HG02852 (cell line): ENCODE results near the gene ABCC6.
"Not testable (repeated sequence)": the region's sequence is repeated elsewhere in the genome, so short reads cannot be mapped to it uniquely, and the experiment has no call there.

Experiments
- ATAC-seq: cut with Tn5 transposase; IDR thresholded peaks from one replicate; pipeline ENCODE4 v1.9.1; 2021; ENCODE audit warnings: mild to moderate bottlenecking, moderate library complexity; ENCODE audit not compliant: unreplicated experiment

ABCC6 gene

GRCh38 chr16:16222850-16223661 is at the start of gene ABCC6:
Gene ABCC6, minus strand, starts transcription at chr16:16223494. Its CDS starts 60 bp downstream, at chr16:16223434.
- not testable (repeated sequence) for ATAC-seq

GRCh38 chr16:16272573-16273221 is 49.4 kb upstream of the ABCC6 start:
- not testable (repeated sequence) for ATAC-seq

- ATAC-seq: not testable (repeated sequence)
Observed at GRCh38 chr16:16271658-16272057, 48.4 kb upstream of the ABCC6 start.

- not testable (repeated sequence) for ATAC-seq
Observed at GRCh38 chr16:16268185-16268808, 45.0 kb upstream of the ABCC6 start.

GRCh38 chr16:16267708-16268107 is 44.4 kb upstream of the ABCC6 start:
- ATAC-seq: not testable (repeated sequence)

- not testable (repeated sequence) for ATAC-seq
Observed at GRCh38 chr16:16265044-16265443, 41.8 kb upstream of the ABCC6 start.

- ATAC-seq: not testable (repeated sequence)
Observed at GRCh38 chr16:16263947-16264346, 40.7 kb upstream of the ABCC6 start.

GRCh38 chr16:16262954-16263555 is 39.8 kb upstream of the ABCC6 start:
- not testable (repeated sequence) for ATAC-seq

GRCh38 chr16:16259971-16260370 is 36.7 kb upstream of the ABCC6 start:
- not testable (repeated sequence) for ATAC-seq

- not testable (repeated sequence) for ATAC-seq
Observed at GRCh38 chr16:16258822-16259221, 35.5 kb upstream of the ABCC6 start.

- ATAC-seq: not testable (repeated sequence)
Observed at GRCh38 chr16:16257301-16257923, 34.1 kb upstream of the ABCC6 start.

GRCh38 chr16:16252377-16252776 is 29.1 kb upstream of the ABCC6 start:
- ATAC-seq: not testable (repeated sequence)

GRCh38 chr16:16249621-16250330 is 26.5 kb upstream of the ABCC6 start:
- ATAC-seq: not testable (repeated sequence)

GRCh38 chr16:16247439-16247838 is 24.1 kb upstream of the ABCC6 start:
- ATAC-seq: not testable (repeated sequence)

GRCh38 chr16:16246578-16247262 is 23.4 kb upstream of the ABCC6 start:
- ATAC-seq: not testable (repeated sequence)

GRCh38 chr16:16243886-16244285 is 20.6 kb upstream of the ABCC6 start:
- ATAC-seq: not testable (repeated sequence)

- not testable (repeated sequence) for ATAC-seq
Observed at GRCh38 chr16:16240667-16241066, 17.4 kb upstream of the ABCC6 start.

GRCh38 chr16:16237738-16238137 is 14.4 kb upstream of the ABCC6 start:
- ATAC-seq: not testable (repeated sequence)

- ATAC-seq: not testable (repeated sequence)
Observed at GRCh38 chr16:16237071-16237470, 13.8 kb upstream of the ABCC6 start.
